PFSK-1 (cell line): Measurements from ENCODE around the gene LRBA.

ENCODE experiments used
- FOXP2 ChIP-seq: optimal IDR thresholded peaks from 2 replicates; pipeline ENCODE3; 2011; ENCODE audit warnings: borderline replicate concordance, control low read depth, inconsistent platforms; ENCODE audit not compliant: insufficient read depth; ENCODE audit errors: extremely low read length, extremely low read depth
- POLR2AphosphoS5 ChIP-seq: IDR thresholded peaks from 2 replicates; pipeline ENCODE4 v1.6.1; 2012; ENCODE audit warnings: low read depth, mild to moderate bottlenecking, control low read depth, low read length, moderate library complexity
- TF ChIP-seq, protein P1 (sequence below), 2 experiments: IDR thresholded peaks; 2 replicates each; pipeline versions ENCODE4 v1.6.1 to v1.8.0; 2011 to 2012; ENCODE audit warnings: low read depth in 2 of 2, low read length in 2 of 2, control low read depth in 1 of 2, inconsistent platforms in 1 of 2, mild to moderate bottlenecking in 1 of 2, moderate library complexity in 1 of 2; ENCODE audit not compliant: insufficient read depth in 1 of 2

DNA sequence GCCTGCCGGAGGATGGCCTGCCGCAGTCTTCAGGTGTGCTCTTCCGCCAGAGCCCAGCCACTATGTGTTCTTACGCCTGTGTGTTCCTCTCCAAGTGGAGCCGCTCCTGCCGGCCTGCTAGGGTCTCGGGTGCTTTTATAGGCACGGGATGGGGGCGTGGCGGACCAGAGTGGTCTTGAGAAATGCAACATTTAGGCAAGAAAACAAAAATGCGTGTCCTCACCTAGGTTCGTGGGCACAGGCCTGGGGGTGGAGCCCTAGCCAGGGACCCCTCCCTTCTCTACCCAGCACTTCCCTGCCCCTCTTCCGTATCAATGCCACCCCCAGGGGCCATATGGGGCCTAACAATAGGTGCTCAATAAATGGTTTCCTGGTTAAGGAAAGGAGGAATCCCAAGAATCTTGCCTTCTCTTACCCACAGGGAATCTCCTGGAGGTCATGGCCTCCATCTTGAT is 34.4 kb upstream of the LRBA start:
- TF ChIP-seq, protein P1, sequence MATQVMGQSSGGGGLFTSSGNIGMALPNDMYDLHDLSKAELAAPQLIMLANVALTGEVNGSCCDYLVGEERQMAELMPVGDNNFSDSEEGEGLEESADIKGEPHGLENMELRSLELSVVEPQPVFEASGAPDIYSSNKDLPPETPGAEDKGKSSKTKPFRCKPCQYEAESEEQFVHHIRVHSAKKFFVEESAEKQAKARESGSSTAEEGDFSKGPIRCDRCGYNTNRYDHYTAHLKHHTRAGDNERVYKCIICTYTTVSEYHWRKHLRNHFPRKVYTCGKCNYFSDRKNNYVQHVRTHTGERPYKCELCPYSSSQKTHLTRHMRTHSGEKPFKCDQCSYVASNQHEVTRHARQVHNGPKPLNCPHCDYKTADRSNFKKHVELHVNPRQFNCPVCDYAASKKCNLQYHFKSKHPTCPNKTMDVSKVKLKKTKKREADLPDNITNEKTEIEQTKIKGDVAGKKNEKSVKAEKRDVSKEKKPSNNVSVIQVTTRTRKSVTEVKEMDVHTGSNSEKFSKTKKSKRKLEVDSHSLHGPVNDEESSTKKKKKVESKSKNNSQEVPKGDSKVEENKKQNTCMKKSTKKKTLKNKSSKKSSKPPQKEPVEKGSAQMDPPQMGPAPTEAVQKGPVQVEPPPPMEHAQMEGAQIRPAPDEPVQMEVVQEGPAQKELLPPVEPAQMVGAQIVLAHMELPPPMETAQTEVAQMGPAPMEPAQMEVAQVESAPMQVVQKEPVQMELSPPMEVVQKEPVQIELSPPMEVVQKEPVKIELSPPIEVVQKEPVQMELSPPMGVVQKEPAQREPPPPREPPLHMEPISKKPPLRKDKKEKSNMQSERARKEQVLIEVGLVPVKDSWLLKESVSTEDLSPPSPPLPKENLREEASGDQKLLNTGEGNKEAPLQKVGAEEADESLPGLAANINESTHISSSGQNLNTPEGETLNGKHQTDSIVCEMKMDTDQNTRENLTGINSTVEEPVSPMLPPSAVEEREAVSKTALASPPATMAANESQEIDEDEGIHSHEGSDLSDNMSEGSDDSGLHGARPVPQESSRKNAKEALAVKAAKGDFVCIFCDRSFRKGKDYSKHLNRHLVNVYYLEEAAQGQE (IDR thresholded peaks at IDR 0.05; ENCODE audit: insufficient read depth in 1 of 2, low read depth in 2 of 2, low read length in 2 of 2) = no peak
- no peak for TF ChIP-seq POLR2AphosphoS5
- no peak for TF ChIP-seq FOXP2
